Hepatocyte (in vitro differentiated cells): ENCODE data around the gene IPO8. TPM values are rescaled to one million over a fixed set of nuclear protein-coding genes. Genes with fewer than 3 reads are reported as not detected.

Source experiments
- DNase-seq: peaks from one replicate; pipeline ENCODE4 v3.0.0-alpha.2; 2016; ENCODE audit warnings: low spot score
- H2AFZ ChIP-seq: fragments of 200-600 bp; sonication (generic); 2 replicates; pipeline ENCODE4 v1.6.0; 2016; ENCODE audit warnings: antibody characterized with exemption, mild to moderate bottlenecking
- H3K27ac ChIP-seq: fragments of 200-600 bp; sonication (generic); 2 replicates; pipeline ENCODE4 v1.5.1; 2016; ENCODE audit warnings: mild to moderate bottlenecking
- H3K27me3 ChIP-seq: fragments of 200-600 bp; sonication (generic); 2 replicates; pipeline ENCODE4 v1.6.1; 2016
- H3K36me3 ChIP-seq: fragments of 200-600 bp; sonication (generic); replicated peaks from 2 replicates; pipeline ENCODE4 v1.5.1; 2016; ENCODE audit warnings: low read depth; ENCODE audit not compliant: insufficient read depth
- H3K4me1 ChIP-seq: fragments of 200-600 bp; sonication (generic); 2 replicates; pipeline ENCODE4 v1.5.1; 2016; ENCODE audit warnings: mild to moderate bottlenecking, moderate library complexity; ENCODE audit not compliant: insufficient read depth
- H3K4me2 ChIP-seq: fragments of 200-600 bp; sonication (generic); 2 replicates; pipeline ENCODE4 v1.6.0; 2016
- H3K4me3 ChIP-seq: fragments of 200-600 bp; sonication (generic); 2 replicates; pipeline ENCODE4 v1.5.1; 2016; ENCODE audit warnings: mild to moderate bottlenecking
- H3K79me2 ChIP-seq: fragments of 200-600 bp; sonication (generic); 2 replicates; pipeline ENCODE4 v1.6.0; 2017; ENCODE audit warnings: mild to moderate bottlenecking
- H3K9me2 ChIP-seq: fragments of 200-600 bp; sonication (generic); replicated peaks from 2 replicates; pipeline ENCODE4 v1.6.0; 2017; ENCODE audit warnings: mild to moderate bottlenecking; ENCODE audit not compliant: insufficient read depth
- H3K9me3 ChIP-seq: fragments of 200-600 bp; sonication (generic); 2 replicates; pipeline ENCODE4 v1.5.1; 2016; ENCODE audit warnings: low read depth, mild to moderate bottlenecking
- H4K20me1 ChIP-seq: fragments of 200-600 bp; sonication (generic); 2 replicates; pipeline ENCODE4 v1.6.0; 2016; ENCODE audit warnings: mild to moderate bottlenecking; ENCODE audit not compliant: insufficient read depth, poor library complexity, severe bottlenecking
- EZH2 ChIP-seq: fragments of 200-600 bp; sonication (generic); IDR thresholded peaks from 2 replicates; pipeline ENCODE4 v1.6.1; 2016; ENCODE audit warnings: antibody characterized with exemption, mild to moderate bottlenecking, borderline replicate concordance
- EZH2phosphoT487 ChIP-seq: fragments of 200-600 bp; sonication (generic); IDR thresholded peaks from one replicate; pipeline ENCODE4 v1.6.1; 2018; ENCODE audit warnings: antibody characterized with exemption, mild to moderate bottlenecking, low read depth, moderate library complexity; ENCODE audit not compliant: unreplicated experiment, severe bottlenecking
- WGBS: methylation state at CpG from one replicate; pipeline ENCODE4 v1.1.6; 2016; ENCODE audit warnings: low lambda C conversion rate; ENCODE audit errors: missing lambda C conversion rate; 5-methylcytosine and 5-hydroxymethylcytosine counted together
- polyA plus RNA-seq: library from polyadenylated mRNA; unstranded; fragments of >200 nt; fragmentation: Nextera tagmentation; extraction: Ambion mirVana; gene quantifications from 2 replicates; pipeline ENCODE4 v1.2.1, GENCODE V29; 2016
- total RNA-seq: library from RNA; depleted of rRNA; stranded (reverse); fragments of >200 nt; gene quantifications from 2 replicates; pipeline ENCODE4 v1.2.3, GENCODE V29; 2014
- TF ChIP-seq, protein P1 (sequence below): fragments of 200-600 bp; sonication (generic); IDR thresholded peaks from 2 replicates; pipeline ENCODE4 v1.5.1; 2016; ENCODE audit warnings: antibody characterized with exemption, mild to moderate bottlenecking; ENCODE audit not compliant: poor library complexity

Gene IPO8
- total and polyA plus RNA-seq, 2 experiments from 2014 or later = 7.3 to 26.3 TPM

- Histone ChIP-seq H3K27me3 (no peaks in the 10 kb centered on the region), H3K9me3 (no peaks in the 10 kb centered on the region), H3K9me2 (no peaks in the 10 kb centered on the region), H3K4me3 (no peak overlapping the region), H3K4me1 (no peaks in the 10 kb centered on the region), H3K4me2 (no peak overlapping the region), H3K27ac (no peak overlapping the region), H3K79me2 (no peaks in the 10 kb centered on the region), H2AFZ (no peak overlapping the region), H4K20me1 (no peaks in the 10 kb centered on the region), H3K36me3 (no peaks in the 10 kb centered on the region)
- WGBS = 83% methylated on average over 5 of the region's 5 CpGs
- TF ChIP-seq EZH2phosphoT487 (no peak), EZH2 (no peak)
- TF ChIP-seq, protein P1, sequence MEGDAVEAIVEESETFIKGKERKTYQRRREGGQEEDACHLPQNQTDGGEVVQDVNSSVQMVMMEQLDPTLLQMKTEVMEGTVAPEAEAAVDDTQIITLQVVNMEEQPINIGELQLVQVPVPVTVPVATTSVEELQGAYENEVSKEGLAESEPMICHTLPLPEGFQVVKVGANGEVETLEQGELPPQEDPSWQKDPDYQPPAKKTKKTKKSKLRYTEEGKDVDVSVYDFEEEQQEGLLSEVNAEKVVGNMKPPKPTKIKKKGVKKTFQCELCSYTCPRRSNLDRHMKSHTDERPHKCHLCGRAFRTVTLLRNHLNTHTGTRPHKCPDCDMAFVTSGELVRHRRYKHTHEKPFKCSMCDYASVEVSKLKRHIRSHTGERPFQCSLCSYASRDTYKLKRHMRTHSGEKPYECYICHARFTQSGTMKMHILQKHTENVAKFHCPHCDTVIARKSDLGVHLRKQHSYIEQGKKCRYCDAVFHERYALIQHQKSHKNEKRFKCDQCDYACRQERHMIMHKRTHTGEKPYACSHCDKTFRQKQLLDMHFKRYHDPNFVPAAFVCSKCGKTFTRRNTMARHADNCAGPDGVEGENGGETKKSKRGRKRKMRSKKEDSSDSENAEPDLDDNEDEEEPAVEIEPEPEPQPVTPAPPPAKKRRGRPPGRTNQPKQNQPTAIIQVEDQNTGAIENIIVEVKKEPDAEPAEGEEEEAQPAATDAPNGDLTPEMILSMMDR = no peak
- no peak for DNase-seq
Observed at GRCh38 chr12:30617346-30618016, 78.2 kb downstream of the IPO8 start.

- H3K79me2 ChIP-seq = no peaks in the 10 kb centered on the region
- peak overlapping the region; percentile 47 for H3K27ac ChIP-seq
- no peaks in the 10 kb centered on the region for H3K36me3 ChIP-seq
- H3K9me3 ChIP-seq = no peaks in the 10 kb centered on the region
- no peak for DNase-seq
- TF ChIP-seq EZH2 (no peak), EZH2phosphoT487 (no peak)
- TF ChIP-seq, protein P1 = no peak
- H3K27me3 ChIP-seq = no peaks in the 10 kb centered on the region
- H3K4me1 ChIP-seq = no peaks in the 10 kb centered on the region
- H2AFZ ChIP-seq = no peak overlapping the region
- H4K20me1 ChIP-seq = no peaks in the 10 kb centered on the region
- H3K4me3 ChIP-seq = no peak overlapping the region
- no peak overlapping the region for H3K4me2 ChIP-seq
- H3K9me2 ChIP-seq = no peaks in the 10 kb centered on the region
Observed at GRCh38 chr12:30614031-30614430, 81.6 kb downstream of the IPO8 start.

GRCh38 chr12:30613119-30613830 lies 82.4 kb downstream of the IPO8 start:
- H3K4me2 ChIP-seq = no peak overlapping the region
- H3K4me3 ChIP-seq = no peak overlapping the region
- peak overlapping the region; percentile 47 for H3K27ac ChIP-seq

More at GRCh38 chr12:30613119-30613830, 82.4 kb downstream of the IPO8 start:
- H3K9me2 ChIP-seq = no peaks in the 10 kb centered on the region
- no peak overlapping the region for H2AFZ ChIP-seq
- no peaks in the 10 kb centered on the region for H3K9me3 ChIP-seq
- no peak for DNase-seq
- H3K27me3 ChIP-seq = no peaks in the 10 kb centered on the region
- H3K4me1 ChIP-seq = no peaks in the 10 kb centered on the region
- no peaks in the 10 kb centered on the region for H3K79me2 ChIP-seq
- H4K20me1 ChIP-seq = no peaks in the 10 kb centered on the region
- TF ChIP-seq EZH2phosphoT487 (no peak), EZH2 (no peak)
- TF ChIP-seq, protein P1 = no peak
- 55% methylated on average over 2 of the region's 2 CpGs for WGBS
- H3K36me3 ChIP-seq = no peaks in the 10 kb centered on the region
